DOHH2 (cell line): ENCODE data around the gene BDKRB2.

Experiments
- H3F3A ChIP-seq: fragments of 200-600 bp; sonication (generic), shearing (Covaris generic); 2 replicates; pipeline ENCODE4 v1.6.0; 2016; ENCODE audit warnings: antibody characterized with exemption, mild to moderate bottlenecking; ENCODE audit not compliant: control insufficient read depth, insufficient read depth
- H3K27ac ChIP-seq: fragments of 200-600 bp; sonication (generic); 2 replicates; pipeline ENCODE4 v1.5.1; 2014; ENCODE audit warnings: low read depth, mild to moderate bottlenecking, low read length, moderate library complexity
- H3K27me3 ChIP-seq: fragments of 200-600 bp; sonication (generic); 2 replicates; pipeline ENCODE4 v1.6.1; 2014; ENCODE audit warnings: mild to moderate bottlenecking, low read length, mixed read lengths; ENCODE audit not compliant: control insufficient read depth
- H3K36me3 ChIP-seq: fragments of 200-600 bp; sonication (generic); 2 replicates; pipeline ENCODE4 v1.6.1; 2014; ENCODE audit warnings: mild to moderate bottlenecking, low read length, moderate library complexity, mixed read lengths; ENCODE audit not compliant: control insufficient read depth
- H3K4me1 ChIP-seq: fragments of 200-600 bp; sonication (generic); 2 replicates; pipeline ENCODE4 v1.6.1; 2014; ENCODE audit warnings: mild to moderate bottlenecking, low read length, mixed read lengths; ENCODE audit not compliant: control insufficient read depth
- H3K4me2 ChIP-seq: fragments of 200-600 bp; sonication (generic); 2 replicates; pipeline ENCODE4 v1.6.0; 2014; ENCODE audit warnings: mild to moderate bottlenecking, low read length, moderate library complexity
- H3K4me3 ChIP-seq: fragments of 200-600 bp; sonication (generic); 2 replicates; pipeline ENCODE4 v1.5.1; 2014; ENCODE audit warnings: mild to moderate bottlenecking, low read length, mixed read lengths
- H3K79me2 ChIP-seq: fragments of 200-600 bp; sonication (generic); 2 replicates; pipeline ENCODE4 v1.6.1; 2014; ENCODE audit warnings: mild to moderate bottlenecking, low read length, mixed read lengths; ENCODE audit not compliant: control insufficient read depth
- H3K9me2 ChIP-seq: fragments of 200-600 bp; sonication (generic); replicated peaks from 2 replicates; pipeline ENCODE4 v1.6.1; 2014; ENCODE audit warnings: mild to moderate bottlenecking, low read length, mixed read lengths; ENCODE audit not compliant: control insufficient read depth
- H3K9me3 ChIP-seq: fragments of 200-600 bp; sonication (generic); 2 replicates; pipeline ENCODE4 v1.6.1; 2014; ENCODE audit warnings: antibody characterized with exemption, low read length, mixed read lengths; ENCODE audit not compliant: control insufficient read depth, insufficient read depth
- H4K20me1 ChIP-seq: fragments of 200-600 bp; sonication (generic); 2 replicates; pipeline ENCODE4 v1.6.0; 2014; ENCODE audit warnings: low read depth, mild to moderate bottlenecking, antibody characterized with exemption, low read length, moderate library complexity; ENCODE audit not compliant: control insufficient read depth, insufficient read depth
- EZH2phosphoT487 ChIP-seq: fragments of 200-600 bp; sonication (generic); IDR thresholded peaks from 2 replicates; pipeline ENCODE4 v1.6.1; 2017; ENCODE audit warnings: borderline replicate concordance, mild to moderate bottlenecking, antibody characterized with exemption, low read length, moderate library complexity, mixed read lengths
- TF ChIP-seq, protein P1 (sequence below): fragments of 200-600 bp; sonication (generic); IDR thresholded peaks from one replicate; pipeline ENCODE4 v1.5.1; 2014; ENCODE audit warnings: antibody characterized with exemption, mild to moderate bottlenecking, low read depth, low read length; ENCODE audit not compliant: poor library complexity, severe bottlenecking

Gene BDKRB2

DNA sequence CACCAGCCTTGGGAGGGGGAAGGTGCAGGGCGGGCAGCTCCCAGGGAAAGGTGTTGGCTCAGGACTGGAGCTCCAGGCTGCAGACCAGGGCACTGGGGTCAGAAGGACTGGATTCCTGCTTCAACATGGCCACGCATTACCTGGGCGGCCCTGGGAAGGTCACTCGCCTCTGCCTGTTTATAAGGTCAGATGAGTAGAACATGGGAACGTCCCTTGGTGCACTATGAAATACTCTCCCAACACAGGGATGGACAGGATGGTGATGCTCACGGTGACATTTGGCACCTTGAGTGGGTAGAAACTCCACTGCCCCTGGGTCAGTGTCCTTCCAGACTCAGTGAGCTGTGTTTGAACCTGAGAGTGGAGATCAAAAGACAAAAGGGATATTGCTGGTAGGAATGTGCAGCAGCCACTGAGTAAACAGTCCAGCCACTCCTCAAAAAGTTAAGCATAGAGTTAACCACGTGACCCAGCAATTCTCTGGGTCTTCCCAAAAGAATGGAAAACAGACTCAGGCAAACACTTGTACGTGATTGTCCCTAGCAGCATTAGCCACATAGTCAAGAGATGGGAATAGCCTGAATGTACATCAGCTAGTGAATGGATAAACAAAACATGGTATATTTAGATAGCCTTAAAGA lies 9.1 kb upstream of the BDKRB2 start:
- H3K9me2 ChIP-seq, result no peaks in the 10 kb centered on the region
- TF ChIP-seq, protein P1, sequence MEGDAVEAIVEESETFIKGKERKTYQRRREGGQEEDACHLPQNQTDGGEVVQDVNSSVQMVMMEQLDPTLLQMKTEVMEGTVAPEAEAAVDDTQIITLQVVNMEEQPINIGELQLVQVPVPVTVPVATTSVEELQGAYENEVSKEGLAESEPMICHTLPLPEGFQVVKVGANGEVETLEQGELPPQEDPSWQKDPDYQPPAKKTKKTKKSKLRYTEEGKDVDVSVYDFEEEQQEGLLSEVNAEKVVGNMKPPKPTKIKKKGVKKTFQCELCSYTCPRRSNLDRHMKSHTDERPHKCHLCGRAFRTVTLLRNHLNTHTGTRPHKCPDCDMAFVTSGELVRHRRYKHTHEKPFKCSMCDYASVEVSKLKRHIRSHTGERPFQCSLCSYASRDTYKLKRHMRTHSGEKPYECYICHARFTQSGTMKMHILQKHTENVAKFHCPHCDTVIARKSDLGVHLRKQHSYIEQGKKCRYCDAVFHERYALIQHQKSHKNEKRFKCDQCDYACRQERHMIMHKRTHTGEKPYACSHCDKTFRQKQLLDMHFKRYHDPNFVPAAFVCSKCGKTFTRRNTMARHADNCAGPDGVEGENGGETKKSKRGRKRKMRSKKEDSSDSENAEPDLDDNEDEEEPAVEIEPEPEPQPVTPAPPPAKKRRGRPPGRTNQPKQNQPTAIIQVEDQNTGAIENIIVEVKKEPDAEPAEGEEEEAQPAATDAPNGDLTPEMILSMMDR, result no peak
- TF ChIP-seq EZH2phosphoT487, result no peak

DNA sequence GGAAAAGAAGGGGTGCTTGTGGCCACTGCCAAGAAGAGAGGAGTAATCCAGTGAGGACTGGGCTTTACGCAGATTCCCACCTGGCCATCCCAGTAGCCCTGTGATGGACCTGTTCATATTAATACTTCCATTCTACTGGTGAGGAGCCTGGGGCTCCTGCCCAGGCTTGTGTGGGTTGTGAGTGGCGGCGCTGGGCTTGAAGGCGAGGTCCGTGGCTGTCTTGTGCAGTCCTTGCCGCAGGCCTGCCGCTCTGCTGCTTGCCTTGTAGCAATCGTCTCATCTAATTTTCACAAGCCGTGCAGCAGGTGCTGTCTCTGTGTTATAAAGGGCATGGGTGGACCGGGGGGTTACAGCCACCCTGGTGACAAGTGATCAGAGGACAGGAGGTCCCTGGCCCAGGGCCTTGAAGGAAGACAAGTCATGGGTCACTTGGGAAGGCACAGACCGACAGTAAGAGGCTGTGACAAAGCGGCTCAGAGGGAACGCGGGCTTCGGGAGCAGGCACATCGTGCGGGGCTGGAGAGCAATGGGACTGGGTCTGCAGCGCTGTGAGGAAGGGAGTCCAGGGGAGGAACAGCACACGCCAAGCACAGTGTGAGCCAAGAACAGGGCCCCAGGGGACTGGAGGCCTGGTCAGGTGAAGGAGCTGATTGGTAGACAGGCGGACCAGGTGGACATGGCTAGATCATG lies 7.3 kb upstream of the BDKRB2 start:
- no peaks in the 10 kb centered on the region for H4K20me1 ChIP-seq
- no peaks in the 10 kb centered on the region for H3K9me3 ChIP-seq
- H3K9me2 ChIP-seq, result no peaks in the 10 kb centered on the region
- H3K79me2 ChIP-seq, result no peaks in the 10 kb centered on the region
- H3K27ac ChIP-seq, result no peak overlapping the region
- no peak for TF ChIP-seq EZH2phosphoT487
- TF ChIP-seq, protein P1, result no peak
- H3K36me3 ChIP-seq, result no peaks in the 10 kb centered on the region
- no peak overlapping the region for H3K4me2 ChIP-seq
- H3K27me3 ChIP-seq, result no peaks in the 10 kb centered on the region
- no peak overlapping the region for H3K4me3 ChIP-seq
- no peaks in the 10 kb centered on the region for H3F3A ChIP-seq
- H3K4me1 ChIP-seq, result no peaks in the 10 kb centered on the region

More for the DNA sequence above, 9.1 kb upstream of the BDKRB2 start:
- H3K36me3 ChIP-seq, result no peaks in the 10 kb centered on the region
- no peaks in the 10 kb centered on the region for H3K79me2 ChIP-seq
- no peak overlapping the region for H3K27ac ChIP-seq
- no peak overlapping the region for H3K4me2 ChIP-seq
- no peaks in the 10 kb centered on the region for H3K9me3 ChIP-seq
- no peaks in the 10 kb centered on the region for H4K20me1 ChIP-seq
- H3K27me3 ChIP-seq, result no peaks in the 10 kb centered on the region
- H3F3A ChIP-seq, result no peaks in the 10 kb centered on the region
- H3K4me3 ChIP-seq, result no peak overlapping the region
- H3K4me1 ChIP-seq, result no peaks in the 10 kb centered on the region

DNA sequence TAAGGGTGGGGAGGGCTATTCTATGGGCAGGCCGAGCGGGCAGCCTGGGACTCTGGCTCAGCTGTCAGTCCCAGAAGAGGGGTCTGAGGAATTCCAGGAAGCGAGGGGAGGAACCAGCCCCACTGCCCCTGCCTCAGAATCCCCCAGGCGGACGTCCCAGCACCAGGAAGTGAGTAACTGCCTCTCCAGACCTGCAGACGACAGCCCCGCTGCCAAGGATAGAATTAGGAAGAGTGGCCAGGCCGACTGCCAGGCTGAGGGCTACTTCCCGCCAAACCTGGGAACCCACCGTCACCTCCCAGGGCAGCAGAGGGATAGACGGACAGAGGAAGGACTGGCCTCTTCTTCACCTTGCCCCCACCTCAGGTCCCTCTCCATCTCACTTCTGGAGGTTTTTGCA lies 6.7 kb upstream of the BDKRB2 start:
- Histone ChIP-seq H3F3A (no peaks in the 10 kb centered on the region), H3K4me1 (no peaks in the 10 kb centered on the region), H4K20me1 (no peaks in the 10 kb centered on the region), H3K27me3 (no peaks in the 10 kb centered on the region), H3K36me3 (no peaks in the 10 kb centered on the region), H3K27ac (no peak overlapping the region), H3K9me3 (no peaks in the 10 kb centered on the region), H3K79me2 (no peaks in the 10 kb centered on the region), H3K4me2 (no peak overlapping the region), H3K9me2 (no peaks in the 10 kb centered on the region), H3K4me3 (no peak overlapping the region)
- TF ChIP-seq EZH2phosphoT487, result no peak
- TF ChIP-seq, protein P1, result no peak
